Astrocyte (in vitro differentiated cells and primary cell): ENCODE results near the gene UQCR11.

Experiments
- CTCF ChIP-seq: IDR thresholded peaks from 2 replicates; pipeline ENCODE4 v1.5.1; 2011; ENCODE audit warnings: low read depth, mild to moderate bottlenecking, inconsistent platforms, low read length, moderate library complexity; ENCODE audit not compliant: insufficient read depth
- EZH2 ChIP-seq: IDR thresholded peaks from 2 replicates; pipeline ENCODE4 v1.6.1; 2012; ENCODE audit warnings: mild to moderate bottlenecking, low read length, inconsistent platforms; ENCODE audit not compliant: insufficient read depth

GRCh38 chr19:1648459-1648849 lies 43.2 kb upstream of the UQCR11 start:
- TF ChIP-seq EZH2 (no peak), CTCF (no peak)
